Activated T-helper 1 cell treated with anti-CD3 and anti-CD28 coated beads, Interleukin-2, amount 50 U/mL, for 16 hours (primary cell): ENCODE results near the gene MAP4K4.

Experiments
- DNase-seq, 2 donors: peaks; one replicate each; pipeline ENCODE4 v3.0.0-alpha.2; 2020; ENCODE audit warnings: low read depth in 1 of 2, low spot score in 1 of 2

Gene MAP4K4

DNA sequence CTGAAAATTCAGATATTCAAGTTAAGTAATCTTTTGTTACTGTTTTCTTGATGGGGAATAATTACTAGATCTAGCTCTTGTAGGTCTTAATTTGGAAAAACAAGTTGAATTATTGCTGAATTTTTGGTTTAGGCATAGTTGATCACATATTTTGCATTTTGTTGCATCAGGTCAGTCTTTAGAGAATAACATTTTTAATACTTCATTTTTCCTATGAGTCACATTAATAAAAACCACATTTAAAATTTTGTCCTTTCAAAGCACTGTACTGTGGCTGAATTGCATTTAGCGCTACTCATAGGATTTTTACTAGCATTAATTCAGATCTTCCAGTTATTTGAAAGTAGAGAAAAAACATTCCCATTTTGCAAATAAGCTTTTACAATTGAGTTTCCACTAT, 23.2 kb downstream of the MAP4K4 start:
- no peak for DNase-seq

DNA sequence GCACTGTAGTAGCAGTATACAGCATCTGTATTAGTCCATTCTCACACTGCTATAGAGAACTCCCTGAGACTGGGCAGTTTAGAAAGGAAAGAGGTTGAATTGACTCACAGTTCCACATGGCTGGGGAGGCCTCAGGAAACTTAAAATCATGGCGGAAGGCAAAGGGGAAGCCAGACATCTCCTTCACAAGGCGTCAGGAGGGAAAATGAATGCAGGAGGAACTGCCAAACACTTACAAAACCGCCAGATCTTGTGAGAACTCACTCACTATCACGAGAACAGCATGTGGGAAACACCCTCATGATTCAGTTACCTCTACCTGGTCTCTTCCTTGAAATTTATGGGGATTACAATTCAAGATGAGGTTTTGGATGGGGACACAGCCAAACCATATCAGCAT, 25.4 kb downstream of the MAP4K4 start:
- DNase-seq, result no peak

DNA sequence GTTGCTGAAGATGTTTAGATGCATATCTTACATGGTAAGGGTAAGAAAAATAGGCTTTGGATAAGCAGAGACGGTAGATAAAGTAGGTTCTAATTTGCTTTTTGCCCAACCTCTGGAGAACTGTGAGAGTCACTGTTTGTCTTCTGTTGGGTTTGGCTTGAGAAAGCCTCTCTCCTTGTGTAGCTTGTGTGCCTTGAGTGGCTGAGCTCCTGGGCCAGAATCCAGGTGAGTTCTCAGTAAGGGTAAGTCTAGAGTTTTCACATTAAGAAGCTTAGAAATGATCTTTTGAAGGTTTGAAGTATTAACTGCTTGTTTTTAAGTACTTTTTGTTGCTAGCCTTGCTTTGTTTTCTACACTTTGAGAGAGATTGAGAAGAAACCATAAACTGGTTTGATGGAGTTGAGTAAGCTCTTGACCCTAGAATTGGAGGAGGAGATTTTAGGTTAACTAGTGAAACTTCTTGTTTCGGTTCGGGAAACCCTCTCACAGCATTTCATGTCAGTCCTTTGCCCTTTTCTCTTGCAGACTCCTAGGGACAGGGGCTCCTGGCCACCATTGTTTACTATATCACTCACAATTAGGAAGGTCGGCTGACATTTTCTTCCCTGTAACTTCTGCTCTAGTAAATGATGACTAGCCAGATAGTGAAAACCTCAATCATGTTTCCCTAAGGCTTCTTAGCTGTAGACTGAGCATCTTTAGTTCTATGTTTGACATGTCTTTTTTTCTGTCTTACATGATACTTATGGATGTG, 26.0 kb downstream of the MAP4K4 start:
- no peak for DNase-seq

DNA sequence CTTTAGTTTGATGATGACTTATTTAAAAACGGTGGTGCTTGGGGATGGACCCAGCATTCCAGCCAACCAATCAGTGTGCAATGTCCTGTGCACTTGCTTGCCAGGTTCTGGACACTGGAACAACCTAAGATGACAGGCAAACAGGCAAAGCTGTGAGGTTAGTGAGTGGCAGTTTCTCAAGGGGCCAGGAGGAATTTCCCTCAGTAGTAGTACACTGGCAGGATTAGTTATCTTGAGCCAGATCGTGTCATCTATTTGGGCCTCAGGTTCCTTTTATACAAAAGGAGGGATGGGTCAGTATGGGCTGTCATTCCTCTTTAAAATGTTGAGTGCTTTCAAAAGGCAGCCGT, 26.6 kb downstream of the MAP4K4 start:
- DNase-seq, result no peak

DNA sequence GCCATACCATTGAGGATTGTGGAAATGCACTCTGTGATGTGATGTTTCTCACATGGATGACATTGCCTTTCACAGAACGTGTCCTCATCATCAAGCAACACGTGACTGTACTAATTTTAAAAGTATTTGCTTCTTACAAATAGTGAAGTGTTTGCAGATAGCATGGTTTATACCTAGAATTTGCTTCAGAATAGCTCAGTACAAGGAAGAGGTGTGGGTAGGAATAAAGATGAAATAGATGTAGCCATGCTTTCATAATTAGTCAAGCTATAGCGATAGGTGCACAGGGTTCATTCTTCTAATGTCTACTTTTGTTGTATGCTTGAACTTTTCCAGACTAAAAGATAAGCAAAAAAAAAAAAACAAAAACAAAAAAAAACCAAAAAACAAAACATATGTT, 27.5 kb downstream of the MAP4K4 start:
- DNase-seq, result no peak

- no peak for DNase-seq
These were observed 28.1 kb downstream of the MAP4K4 start for GRCh38 chr2:101725515-101726192.

GRCh38 chr2:101728865-101729264, 31.4 kb downstream of the MAP4K4 start:
- DNase-seq, result no peak

DNA sequence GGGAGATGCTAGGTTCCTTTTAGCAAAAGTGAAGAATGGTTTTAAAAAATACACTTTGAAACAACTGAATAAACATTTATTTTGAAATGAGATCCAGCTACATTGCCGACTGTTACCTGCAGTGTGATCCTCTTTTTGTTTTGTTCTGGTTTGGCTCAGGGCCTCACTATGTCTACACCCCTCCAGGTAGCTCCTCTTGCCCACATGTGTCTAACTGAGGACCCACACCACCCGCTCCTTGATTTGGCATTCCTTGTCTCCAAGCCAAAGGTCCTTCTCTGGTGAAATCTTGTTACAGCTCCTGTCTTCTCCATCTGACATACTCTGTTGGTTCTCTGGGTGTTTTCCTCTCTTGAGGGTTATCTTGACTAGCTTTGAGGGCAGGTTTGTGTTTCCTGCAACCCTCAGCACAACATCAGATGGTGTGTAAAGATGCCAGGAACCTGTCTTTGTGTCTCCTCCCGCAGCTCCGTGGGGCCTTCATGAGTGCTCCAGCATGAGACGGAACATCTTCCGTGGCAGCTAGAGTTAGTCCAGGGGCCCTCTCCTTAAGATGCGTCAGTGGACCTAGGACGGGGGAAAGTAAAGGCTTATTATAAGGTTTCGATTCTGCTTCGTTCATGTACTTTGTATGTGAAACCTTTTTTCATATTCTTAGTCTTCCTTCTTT, 32.1 kb downstream of the MAP4K4 start:
- DNase-seq, result no peak

- no peak for DNase-seq
These were observed 33.9 kb downstream of the MAP4K4 start for GRCh38 chr2:101731221-101732054.

- no peak for DNase-seq
These were observed 34.7 kb downstream of the MAP4K4 start for GRCh38 chr2:101732199-101732598.

DNA sequence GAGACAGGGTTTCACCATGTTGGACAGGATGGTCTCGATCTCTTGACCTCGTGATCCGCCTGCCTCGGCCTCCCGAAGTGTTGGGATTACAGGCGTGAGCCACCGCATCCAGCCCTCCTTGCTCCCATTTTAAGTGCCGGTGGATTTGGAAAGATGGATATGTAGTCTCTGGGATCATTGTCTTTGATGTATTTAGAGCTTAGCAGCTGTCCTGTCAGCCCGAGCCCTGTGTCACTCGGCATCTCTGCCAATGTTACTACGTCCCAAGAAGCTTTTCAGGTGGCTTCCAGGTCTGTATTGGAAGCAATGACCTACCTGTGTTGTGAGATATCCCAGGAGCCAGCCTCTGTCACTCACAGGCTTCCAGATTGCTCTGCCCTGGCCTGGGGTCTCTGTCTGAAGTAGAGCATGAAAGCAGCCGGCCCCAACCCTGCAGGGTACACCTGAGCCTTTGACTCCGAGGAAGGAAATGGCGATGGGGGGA, 35.3 kb downstream of the MAP4K4 start:
- no peak for DNase-seq

GRCh38 chr2:101733257-101733993, 35.9 kb downstream of the MAP4K4 start:
- no peak for DNase-seq

DNA sequence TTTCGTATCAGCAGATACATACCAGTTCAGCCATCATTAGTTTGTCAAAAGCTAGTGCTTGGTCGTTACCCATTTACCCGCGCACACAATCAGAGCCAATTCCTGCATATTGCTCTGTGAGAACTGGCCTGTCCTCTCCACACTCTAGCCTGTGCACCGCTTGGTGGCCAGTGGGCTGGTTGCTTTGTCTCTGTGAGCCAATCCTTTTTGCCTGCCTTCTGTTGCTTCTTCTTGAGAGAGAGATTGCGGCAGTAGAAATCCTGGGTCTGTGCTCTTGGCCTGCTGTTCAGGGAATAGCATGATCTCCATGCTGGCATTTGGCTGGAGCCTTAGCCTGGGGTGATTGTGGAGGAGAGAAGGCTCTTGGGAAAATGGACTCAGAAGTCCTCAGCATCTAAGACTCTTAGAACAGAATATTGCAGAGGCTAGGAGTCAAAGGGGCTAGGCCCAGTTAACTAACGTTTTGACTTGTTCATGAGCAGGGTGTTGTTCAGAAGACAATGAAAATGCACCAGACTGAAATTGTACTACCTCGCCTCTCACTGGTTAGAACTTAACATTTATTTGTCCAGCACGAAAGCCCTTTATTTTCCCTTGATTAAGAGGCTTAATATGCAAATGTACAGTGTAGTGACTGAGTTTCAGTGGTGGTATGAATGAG, 37.1 kb downstream of the MAP4K4 start:
- no peak for DNase-seq

DNA sequence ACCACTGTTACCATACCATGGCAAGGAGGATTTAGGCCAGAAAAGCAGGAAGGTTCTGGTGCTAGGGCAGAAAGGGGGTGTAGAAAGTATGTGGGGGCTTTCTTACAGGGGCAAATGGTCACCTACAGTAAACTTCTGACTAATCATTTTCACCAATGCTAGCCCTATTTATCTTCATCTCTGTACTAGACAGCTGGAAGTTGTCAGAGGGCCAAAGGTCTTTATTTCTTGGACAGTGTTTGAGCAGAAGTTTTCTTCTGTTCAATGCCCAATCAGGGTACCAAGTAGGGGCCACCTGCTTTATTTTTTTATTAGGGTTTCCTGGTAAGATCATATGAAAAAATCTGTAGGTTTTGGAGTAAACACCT, 37.6 kb downstream of the MAP4K4 start:
- DNase-seq, result no peak

DNA sequence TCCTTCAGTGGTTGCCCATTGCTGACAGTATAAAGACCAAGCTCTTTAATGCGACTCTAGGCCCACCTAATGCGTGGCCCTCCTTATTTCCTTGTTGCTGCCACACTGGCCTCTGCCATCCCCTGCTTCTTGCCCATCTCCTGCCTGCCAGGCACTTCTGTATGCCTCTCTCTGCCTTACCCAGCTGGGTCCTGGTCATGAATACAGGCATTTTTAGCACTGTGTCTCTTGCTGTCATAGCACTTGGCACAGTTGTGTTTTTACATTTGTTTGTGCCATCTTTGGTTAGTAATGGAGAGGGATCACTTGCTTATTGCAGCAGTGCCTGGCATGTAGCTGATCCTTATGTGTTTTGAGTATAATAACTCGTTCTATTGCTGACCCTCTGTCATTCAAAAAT, 38.7 kb downstream of the MAP4K4 start:
- no peak for DNase-seq

- no peak for DNase-seq
These were observed 39.4 kb downstream of the MAP4K4 start for GRCh38 chr2:101736861-101737291.

DNA sequence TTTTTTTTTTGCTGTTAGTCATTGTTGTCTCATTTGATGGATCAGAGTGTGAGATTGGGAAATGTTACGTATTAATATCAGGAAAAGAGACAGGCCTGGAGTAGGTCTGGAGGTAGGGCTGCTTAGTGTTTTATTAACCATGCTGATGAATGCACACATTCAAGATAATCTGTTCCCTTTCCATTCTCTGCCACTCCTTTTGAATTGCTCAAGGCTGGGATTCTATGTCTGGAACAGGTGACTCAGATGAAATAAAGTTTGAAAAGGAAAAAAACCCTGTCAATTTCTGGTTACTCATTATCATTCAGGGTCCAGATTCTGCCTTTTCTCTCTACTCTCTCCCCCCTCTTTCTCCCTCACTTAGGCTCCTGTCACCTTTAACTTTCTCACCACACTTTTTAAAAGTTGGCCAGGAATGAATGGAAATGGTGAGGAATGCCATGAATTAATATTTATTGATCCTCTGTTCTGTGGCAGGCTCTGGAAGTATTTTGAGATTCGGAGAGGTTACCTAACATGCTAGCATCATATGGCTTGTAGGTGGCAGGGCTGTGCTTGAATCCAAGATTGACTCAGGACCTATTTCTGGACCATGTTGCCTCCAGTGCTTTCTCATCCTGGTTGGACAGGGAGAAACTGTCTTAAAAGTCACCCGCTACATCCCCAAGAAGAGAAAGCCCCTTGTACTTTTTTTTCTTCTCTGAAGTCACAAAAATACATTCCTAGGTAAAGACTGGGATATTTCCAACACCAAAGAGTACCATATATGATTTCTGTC, 40.2 kb downstream of the MAP4K4 start:
- DNase-seq, result no peak

- no peak for DNase-seq
These were observed 41.1 kb downstream of the MAP4K4 start for GRCh38 chr2:101738649-101739048.

DNA sequence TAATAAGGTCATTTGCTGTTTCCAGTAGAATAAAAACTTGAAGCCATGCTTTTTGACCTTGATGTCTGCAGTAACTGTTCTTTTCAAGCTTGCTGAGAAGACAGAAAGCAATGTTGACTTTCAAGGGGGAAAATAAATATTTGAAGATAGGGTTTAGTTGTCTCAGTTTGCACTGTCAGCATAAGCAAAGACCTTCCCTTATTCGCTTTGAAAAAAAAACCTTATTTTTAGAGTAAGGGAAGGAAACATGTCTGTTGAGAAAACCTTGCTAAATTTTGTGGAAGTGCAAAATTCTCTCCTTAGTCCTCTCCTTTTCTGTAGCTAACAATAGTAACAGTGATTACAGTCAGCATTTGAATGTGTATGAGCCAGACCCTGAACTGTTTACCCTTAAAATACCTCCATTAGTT, 43.1 kb downstream of the MAP4K4 start:
- DNase-seq, result no peak
